ENCODE results near the gene C10orf90. TPM values are rescaled to one million over a fixed set of nuclear protein-coding genes. Genes with fewer than 3 reads are reported as not detected.

C10orf90 gene
- total RNA-seq, 4 donors from 2014 or later, result 2.1 to 6.5 (median 4.1) TPM

- Histone ChIP-seq H3K27ac (no peak overlapping the region), H3K36me3 (no peaks in the 10 kb centered on the region), H3K4me1 (peaks cover 14% of the 10 kb centered on the region), H3K9me3 (no peaks in the 10 kb centered on the region), H3K27me3 (peaks cover 16% of the 10 kb centered on the region), H3K4me3 (no peak overlapping the region)
- 87% methylated on average over 8 of the region's 8 CpGs for WGBS
- no peak for DNase-seq (ENCODE audit: low spot score in 2 of 2)
- TF ChIP-seq EP300 (IDR thresholded peaks at IDR 0.05) (no peak), POLR2AphosphoS5 (IDR thresholded peaks at IDR 0.05) (no peak), POLR2A (IDR thresholded peaks at IDR 0.05) (no peak)
- TF ChIP-seq, protein P1, sequence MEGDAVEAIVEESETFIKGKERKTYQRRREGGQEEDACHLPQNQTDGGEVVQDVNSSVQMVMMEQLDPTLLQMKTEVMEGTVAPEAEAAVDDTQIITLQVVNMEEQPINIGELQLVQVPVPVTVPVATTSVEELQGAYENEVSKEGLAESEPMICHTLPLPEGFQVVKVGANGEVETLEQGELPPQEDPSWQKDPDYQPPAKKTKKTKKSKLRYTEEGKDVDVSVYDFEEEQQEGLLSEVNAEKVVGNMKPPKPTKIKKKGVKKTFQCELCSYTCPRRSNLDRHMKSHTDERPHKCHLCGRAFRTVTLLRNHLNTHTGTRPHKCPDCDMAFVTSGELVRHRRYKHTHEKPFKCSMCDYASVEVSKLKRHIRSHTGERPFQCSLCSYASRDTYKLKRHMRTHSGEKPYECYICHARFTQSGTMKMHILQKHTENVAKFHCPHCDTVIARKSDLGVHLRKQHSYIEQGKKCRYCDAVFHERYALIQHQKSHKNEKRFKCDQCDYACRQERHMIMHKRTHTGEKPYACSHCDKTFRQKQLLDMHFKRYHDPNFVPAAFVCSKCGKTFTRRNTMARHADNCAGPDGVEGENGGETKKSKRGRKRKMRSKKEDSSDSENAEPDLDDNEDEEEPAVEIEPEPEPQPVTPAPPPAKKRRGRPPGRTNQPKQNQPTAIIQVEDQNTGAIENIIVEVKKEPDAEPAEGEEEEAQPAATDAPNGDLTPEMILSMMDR (IDR thresholded peaks at IDR 0.05), result no peak
Observed at GRCh38 chr10:126392469-126392868, 278.0 kb downstream of the C10orf90 start.

DNA sequence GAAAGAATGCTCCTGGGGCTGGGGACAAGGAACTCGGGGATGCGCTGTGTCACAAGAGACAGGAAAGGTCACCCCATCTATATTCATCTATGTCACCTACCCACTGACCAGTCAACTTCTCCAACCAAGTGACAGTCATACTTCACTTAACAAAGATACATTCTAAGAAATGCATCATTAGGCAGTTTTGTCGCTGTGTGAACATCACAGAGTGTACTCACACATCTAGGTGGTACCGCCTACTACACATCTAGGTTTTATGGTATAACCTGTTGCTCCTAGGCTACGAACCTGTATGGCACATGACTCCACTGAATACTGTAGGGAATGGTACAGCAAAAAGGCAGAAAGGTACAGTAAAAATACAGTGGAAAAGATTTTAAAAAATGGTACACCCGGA is 278.4 kb downstream of the C10orf90 start:
- WGBS, result 95% methylated on average over 6 of the region's 6 CpGs
- H3K36me3 ChIP-seq, result no peaks in the 10 kb centered on the region
- peaks cover 18% of the 10 kb centered on the region for H3K27me3 ChIP-seq
- TF ChIP-seq EP300 (IDR thresholded peaks at IDR 0.05) (no peak), POLR2A (IDR thresholded peaks at IDR 0.05) (no peak), POLR2AphosphoS5 (IDR thresholded peaks at IDR 0.05) (no peak)
- TF ChIP-seq, protein P1 (IDR thresholded peaks at IDR 0.05), result no peak
- H3K4me3 ChIP-seq, result no peak overlapping the region
- no peaks in the 10 kb centered on the region for H3K9me3 ChIP-seq
- H3K4me1 ChIP-seq, result peaks cover 18% of the 10 kb centered on the region
- no peak overlapping the region for H3K27ac ChIP-seq
- DNase-seq (ENCODE audit: low spot score in 2 of 2), result no peak

- Histone ChIP-seq H3K27me3 (peaks cover 18% of the 10 kb centered on the region), H3K36me3 (no peaks in the 10 kb centered on the region), H3K27ac (no peak overlapping the region), H3K9me3 (no peaks in the 10 kb centered on the region), H3K4me3 (no peak overlapping the region), H3K4me1 (peaks cover 20% of the 10 kb centered on the region)
- TF ChIP-seq, protein P1 (IDR thresholded peaks at IDR 0.05), result no peak
- no peak for TF ChIP-seq POLR2AphosphoS5 (IDR thresholded peaks at IDR 0.05)
- no peak for TF ChIP-seq POLR2A (IDR thresholded peaks at IDR 0.05)
- no peak for TF ChIP-seq EP300 (IDR thresholded peaks at IDR 0.05)
- WGBS, result 50% methylated on average over 9 of the region's 9 CpGs
- no peak for DNase-seq (ENCODE audit: low spot score in 2 of 2)
Observed at GRCh38 chr10:126391192-126391885, 279.2 kb downstream of the C10orf90 start.

DNA sequence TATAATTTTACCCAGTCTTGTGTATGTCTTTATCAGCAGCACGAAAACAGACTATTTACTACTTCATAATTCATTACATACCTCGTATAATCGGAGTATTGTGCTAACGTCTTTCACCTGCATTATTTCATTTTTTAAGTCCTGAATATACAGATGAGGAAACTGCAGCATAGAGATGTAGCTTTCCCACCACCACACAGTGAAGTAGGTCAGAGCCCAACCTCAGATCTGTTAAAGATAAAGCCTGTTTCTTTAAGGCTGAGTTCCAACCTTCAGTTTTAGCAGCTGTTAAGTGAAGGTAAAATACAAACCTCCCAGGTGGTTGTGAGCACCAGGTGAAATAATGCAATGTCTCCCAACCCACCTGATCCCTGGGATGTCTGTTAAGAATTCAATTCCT is 280.2 kb downstream of the C10orf90 start:
- H3K4me1 ChIP-seq, result peaks cover 20% of the 10 kb centered on the region
- H3K27ac ChIP-seq, result no peak overlapping the region
- TF ChIP-seq POLR2A (IDR thresholded peaks at IDR 0.05) (no peak), POLR2AphosphoS5 (IDR thresholded peaks at IDR 0.05) (no peak)
- TF ChIP-seq, protein P1 (IDR thresholded peaks at IDR 0.05), result no peak
- no peak for DNase-seq (ENCODE audit: low spot score in 2 of 2)
- H3K4me3 ChIP-seq, result no peak overlapping the region
- H3K36me3 ChIP-seq, result no peaks in the 10 kb centered on the region
- no peaks in the 10 kb centered on the region for H3K9me3 ChIP-seq
- WGBS, result 92% methylated on average over 4 of the region's 4 CpGs
- peaks cover 18% of the 10 kb centered on the region for H3K27me3 ChIP-seq

DNA sequence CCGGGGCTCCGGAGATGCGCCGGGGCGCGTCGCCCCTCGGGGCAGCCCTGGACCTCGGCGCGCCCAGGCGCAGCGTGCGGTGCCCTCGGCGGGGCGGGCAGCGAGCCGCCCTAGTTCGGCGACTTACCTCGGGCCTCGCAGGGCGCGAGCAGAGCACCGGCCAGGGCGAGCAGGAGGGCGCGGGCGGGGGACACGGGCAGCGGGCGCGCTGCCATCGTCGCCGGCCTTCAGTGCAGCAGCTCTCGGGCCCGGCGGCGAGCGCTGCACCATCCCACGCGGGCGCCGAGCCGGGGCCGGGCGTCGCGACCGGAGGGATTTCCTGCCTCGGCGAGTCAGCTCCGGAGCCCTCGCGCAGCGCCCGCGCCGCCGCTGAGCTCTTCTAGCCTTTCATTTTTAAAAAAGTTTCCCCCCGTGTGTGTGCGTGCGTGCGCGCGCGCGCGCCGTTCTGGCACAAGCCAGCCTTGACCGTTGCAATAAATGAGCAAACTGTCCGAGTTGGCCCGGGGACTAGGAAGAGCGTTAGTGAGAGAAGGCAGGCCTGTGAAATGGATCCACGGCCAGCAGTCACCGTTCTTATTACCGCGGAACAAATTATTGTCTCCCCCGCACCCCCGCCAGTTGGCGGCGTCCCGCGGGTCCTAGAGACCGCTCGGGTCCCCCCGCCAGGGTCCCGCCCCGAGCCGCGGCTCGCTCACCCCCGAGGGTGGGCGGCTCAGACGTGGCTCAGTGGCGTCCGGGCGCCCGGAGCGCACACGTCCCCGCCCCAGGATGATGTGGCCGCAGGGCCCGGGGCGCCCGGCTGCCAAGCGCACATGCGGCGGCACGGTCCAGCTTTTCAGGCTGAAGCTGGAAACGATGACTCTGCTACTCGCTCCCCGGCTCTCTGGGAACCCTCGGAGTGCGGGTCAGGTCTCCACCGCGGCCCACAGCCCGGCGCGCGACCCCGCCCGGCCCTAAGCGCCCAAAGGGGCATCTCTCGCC is 282.3 kb downstream of the C10orf90 start, which contains the start of gene ADAM12:
ADAM12 (minus strand) TSS at position 547 of the 981 bp plus-strand sequence; CDS start at position 215, 332 bp downstream.
- Histone ChIP-seq H3K27ac (no peak within 1 kb of the TSS), H3K27me3 (peaks cover 18% of the 10 kb centered on the region), H3K4me3 (peak within 1 kb of the TSS; percentile 63), H3K9me3 (no peaks in the 10 kb centered on the region), H3K36me3 (no peaks in the 10 kb centered on the region), H3K4me1 (peaks cover 20% of the 10 kb centered on the region)
- TF ChIP-seq EP300 (IDR thresholded peaks at IDR 0.05) (no peak), POLR2A (IDR thresholded peaks at IDR 0.05) (no peak)
- DNase-seq (ENCODE audit: low spot score in 2 of 2), result no peak
- WGBS, result 4% methylated on average over 30 of the region's 127 CpGs

All from suprapubic skin (tissue), 4 donors.